NCI-H524 (cell line): Measurements from ENCODE around the gene HOXB8.

Source experiments
- DNase-seq, 2 experiments: peaks; one replicate each; lab custom pipeline; 2025; lab: John Stamatoyannopoulos, UW

Gene HOXB8

DNA sequence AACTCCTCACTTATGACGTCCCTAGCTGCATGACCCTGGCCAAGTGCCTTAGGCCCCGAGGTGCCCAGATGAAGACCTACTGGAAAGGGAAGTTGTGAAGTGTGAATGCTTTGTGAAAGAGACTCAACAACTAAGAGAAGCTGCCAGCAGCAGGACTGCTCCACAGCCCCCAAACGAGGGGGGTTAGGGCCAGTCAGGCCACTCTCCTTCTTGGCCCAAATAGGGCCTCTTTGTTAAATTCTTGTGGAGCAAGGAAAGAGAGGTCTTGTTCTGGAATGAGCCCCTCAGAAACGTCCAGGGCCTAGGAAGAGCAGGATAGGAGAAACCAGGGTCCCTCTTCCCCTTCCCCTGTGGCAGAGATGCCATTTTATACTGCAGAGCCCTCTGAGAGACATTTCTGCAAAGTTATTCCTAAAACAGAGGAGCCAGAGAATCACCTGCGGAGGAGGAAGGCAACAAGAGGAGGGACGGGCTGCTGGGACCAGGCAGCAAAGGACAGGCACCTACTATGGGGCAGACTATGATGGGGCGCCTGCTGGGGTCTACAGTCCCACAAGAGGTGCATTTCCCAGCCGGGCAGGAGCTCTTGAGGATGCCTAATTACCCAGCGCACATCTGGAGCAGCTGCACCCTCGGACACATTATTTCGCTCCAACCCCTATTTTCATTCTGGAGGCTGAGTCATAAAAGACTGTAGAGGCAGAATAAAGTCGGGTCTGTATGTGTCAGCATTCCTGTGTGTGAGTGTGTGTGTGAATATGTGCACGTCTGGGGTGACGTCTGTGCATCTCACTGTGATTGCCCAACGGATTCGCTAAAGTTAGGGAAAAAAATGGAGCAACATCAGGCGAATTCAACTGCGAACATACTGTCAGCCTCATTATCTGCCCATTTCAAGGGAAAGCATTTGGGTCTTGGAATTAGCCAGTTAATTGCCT is 22.5 kb upstream of the HOXB8 start:
- no peak for DNase-seq

DNA sequence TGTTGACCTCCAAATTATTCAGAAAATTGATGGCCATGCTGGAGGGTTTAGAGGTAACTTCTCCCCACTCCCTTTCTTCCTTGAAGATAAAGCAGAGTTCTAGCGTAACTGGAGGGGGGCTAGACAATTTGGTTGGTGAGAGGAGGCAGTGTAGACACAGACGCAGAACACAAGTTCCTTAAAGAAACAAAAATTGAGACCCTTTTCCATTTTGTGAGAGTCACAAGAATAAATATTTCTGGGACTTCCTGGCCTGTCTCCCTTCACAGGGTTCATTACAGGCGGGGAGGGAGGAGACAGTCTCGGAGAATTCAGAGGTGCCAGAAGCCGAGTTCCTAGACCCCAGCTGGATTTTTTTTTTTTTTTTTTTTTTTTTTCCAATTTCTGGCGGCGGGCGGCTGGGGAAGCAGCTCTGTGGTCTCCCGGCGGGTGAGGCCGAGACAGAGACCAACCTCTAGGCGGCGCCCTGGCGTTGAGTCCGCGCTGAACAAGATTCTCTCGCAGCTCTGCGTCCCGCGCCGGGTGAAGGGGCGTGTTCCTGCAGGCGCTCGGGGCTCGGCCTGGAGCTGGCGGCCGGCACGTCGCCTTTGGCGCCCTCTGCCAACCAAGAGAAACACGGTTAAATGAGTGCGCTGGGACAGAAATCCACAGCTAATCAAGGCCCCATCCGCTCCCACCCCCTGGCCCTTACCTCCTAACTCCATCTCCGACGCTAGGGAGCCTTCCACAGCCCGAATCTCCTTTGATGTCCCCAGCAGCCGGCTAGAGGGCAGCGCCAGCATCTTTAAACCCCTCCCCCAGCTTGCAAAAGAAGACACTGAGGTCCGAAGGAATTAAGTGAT is 21.3 kb upstream of the HOXB8 start:
- DNase-seq, result no peak

DNA sequence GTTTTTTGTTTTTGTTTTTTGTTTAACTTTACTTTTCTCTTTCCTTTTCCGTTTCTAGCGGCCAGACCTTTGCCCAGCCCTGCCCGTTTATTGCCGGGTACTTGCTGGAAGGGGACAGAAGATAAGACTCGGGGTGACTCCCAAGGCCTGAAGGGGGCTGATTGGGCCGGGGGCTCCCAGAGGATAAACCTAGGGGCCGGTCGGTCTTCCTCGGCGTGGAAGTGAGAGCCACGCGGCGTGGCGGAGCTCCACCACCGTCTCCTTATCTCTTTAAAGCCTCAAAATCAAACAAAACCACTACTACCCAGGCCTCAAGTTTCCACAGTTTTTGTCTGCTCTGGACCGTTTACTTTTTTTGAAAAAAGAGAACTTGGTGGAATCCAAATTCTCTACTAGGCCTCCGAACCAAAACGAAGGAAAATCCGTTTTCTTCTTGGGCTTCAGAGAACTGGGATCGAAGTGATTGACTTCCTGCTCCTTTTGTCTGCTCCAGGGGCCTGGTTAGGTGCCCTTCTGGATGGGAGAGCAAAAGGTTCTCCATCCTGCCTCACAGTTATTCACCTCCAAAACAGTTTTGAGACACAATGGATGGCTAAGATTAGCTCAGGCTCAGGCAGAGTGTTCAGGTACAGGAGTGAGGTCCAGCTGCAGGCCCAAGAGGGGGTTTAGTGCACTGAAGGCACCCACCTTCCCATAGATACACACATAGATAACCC is 19.6 kb upstream of the HOXB8 start:
- no peak for DNase-seq

DNA sequence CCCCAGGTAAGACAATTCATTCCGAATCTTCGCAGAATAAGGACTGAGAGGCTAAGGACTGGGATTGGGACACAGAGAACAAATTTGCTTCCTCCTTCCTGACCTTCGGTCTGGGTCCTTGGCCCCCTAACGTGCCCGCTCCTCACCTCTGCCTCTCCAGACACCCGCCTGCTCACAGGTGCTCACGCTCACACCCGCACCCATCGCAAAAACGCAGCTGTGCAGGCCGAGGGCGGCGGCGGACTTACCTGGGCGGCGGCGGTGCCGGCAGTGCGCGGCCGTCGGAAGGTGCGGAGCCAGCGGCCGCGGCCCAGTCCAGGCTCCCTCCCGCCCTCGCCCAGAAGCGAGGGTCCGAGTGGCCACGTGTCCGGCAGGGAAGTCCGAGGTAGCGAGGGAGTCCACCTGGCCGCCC is 18.2 kb upstream of the HOXB8 start:
- DNase-seq, result no peak

DNA sequence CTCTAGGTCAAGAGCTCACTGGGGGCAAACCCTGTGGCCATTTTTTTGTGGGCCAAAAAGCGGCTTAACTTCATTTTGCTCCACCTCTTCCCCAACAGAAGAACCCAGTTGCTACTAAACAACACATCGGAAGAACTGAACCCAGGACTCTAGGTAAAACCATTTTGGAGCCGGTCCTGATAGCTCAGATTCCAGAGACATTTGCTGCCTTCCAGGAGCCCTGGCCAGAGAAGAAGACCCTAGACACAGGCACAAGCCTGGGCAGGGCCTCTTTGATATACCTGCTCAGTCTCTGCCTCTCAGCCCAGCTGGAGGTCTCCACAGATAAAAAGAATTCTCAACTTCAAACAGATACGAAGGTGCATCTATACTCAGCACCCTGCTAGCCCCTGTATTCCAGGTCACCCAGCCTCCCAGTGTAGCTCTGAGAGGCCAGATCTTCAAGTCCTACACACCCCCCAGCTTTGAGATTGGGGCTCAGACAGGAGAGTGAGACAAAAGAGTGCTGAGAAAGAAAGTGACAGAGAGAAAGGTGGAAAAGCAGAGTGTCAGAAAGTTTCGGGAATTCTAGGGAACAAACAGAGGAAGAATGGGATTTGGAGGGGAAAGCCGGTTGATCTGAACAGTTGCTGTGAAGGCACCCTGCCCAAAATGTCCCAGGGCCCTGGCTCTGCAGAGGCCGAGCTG is 17.6 kb upstream of the HOXB8 start:
- DNase-seq, result no peak

DNA sequence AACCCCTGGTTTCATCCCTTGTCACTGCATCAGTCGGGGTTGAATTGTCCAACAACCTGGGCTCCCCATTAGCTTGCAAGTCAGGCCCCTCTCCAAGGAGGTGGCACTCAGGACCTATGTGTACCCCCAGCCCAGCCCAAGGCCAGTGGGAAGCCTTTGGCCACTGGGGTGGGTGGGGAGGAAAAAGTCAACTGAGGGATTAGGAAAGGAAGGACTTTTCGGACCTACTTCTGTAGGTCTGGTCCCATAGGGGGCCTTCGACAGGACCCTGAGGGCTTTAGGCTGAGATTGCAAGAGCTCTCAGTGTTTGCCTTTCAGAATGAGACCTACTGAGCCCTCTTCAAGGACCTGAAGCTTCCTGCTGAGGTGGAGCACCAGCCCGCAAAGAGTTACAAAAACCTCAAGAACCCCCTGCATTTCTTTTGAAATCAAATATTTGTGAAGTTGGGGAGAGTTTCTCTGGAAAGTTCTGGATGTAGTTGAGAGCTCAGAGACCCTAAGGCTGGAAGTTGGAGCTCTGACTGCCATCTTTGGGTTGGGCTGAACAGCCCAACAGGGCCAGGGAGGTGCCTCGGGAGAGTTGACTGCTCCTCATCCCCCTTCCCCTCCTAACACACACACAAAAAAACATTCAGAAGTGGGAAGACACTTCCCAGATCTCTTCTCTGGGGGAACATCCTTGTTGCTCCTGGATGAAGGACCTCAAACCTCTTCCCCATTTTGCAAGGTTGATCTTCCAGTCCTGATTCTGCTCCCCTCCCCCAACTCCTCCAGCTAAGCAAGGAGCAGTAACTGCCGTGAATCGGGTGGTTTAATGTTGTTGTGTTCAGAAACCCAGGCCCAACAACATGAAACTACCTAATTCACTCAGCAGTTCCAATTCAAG is 16.8 kb upstream of the HOXB8 start:
- no peak for DNase-seq

DNA sequence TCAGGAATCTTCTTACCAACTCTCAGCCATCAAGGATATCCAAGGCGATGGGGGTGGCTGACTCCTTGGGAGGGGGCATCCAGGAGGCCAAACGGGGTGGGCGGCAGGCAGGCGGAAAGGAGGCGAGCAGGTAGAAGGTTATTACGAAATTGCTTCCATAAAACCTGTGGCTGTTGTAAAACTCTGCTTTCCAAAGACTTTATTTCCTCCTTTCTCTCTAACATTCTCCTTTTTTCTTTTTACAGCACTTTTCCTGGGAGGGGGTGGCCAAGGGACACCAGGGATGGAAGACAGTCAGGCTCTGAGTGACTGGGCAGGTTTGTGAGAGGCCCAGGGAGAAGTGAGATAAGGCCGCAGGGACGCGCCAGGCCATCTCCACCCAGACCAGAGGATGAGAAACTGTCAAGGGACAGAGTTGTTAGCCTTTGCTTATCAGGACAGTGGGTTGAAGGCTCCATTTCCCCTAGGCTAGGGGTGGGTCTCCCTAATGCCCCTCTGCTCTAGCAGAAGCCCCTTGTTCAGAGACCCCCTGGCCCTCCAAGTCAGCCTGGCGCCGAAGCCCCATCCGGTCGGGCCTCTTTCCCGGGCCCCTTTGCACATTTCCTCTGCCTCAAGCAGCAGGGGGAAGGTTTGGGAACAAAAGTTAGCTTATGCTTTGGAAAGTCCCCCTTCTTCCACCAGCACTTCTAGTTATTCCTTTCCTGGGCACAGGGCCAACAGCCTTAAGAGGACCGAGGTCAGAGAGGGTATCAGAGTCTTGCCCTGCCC is 16.0 kb upstream of the HOXB8 start:
- no peak for DNase-seq

DNA sequence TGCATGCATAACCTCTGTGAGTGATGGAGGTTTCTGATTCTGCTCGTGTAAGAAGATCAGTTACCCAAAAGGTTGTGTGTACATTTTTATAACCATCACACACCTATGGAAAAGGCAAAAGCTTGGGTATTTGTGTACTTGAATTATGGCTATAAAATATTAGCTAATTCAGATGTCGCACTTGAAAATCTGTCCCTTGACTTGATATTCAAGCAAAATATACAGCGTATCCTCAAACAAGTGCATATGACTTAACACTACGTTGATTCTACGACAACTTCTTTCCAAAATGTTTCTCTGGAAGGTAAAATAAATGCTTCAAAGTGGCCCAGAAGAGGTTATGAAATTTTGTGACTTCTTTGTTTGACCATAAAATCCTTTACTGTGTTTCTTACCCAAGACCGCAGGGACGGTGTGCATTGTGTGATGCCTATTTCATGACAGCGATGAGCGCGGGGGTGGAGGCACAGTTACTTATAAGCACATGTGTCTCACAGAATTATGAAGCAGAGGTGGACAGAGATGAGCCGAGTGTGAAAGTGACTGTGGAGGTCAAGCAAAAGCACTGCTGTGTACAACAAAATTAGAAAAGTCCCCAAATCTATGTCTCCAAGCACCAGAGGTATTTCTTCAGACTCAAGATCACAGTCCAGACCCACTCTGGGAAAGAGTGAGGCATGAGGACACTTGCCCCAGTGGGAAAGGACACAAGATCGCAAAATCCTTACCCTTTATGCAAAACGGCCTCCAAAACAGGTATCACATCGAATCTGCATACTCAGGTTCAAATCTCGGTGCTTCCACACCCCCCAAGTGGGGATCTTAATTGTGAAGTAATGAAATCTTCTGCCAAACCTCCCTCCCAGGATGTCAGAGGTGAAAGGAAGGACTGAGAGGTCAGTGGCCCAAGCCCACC is 15.2 kb upstream of the HOXB8 start:
- no peak for DNase-seq

DNA sequence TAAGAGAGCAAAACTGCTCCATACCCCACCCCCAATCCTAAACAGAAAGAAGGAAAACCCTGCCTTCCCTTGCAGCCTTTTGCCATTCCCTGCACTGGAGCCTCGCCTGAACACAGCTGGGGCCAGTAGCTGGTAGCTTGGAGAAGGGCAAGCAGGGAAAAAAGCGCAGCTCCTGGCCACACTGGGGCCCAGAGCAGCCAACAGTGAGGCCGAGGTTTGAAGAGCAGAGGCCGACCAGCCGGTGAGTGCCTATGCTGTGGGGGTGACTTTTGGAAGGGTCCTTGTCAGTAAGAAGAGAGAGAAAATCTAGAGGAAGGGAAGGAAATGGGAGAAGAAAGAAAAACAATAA is 14.3 kb upstream of the HOXB8 start:
- no peak for DNase-seq

DNA sequence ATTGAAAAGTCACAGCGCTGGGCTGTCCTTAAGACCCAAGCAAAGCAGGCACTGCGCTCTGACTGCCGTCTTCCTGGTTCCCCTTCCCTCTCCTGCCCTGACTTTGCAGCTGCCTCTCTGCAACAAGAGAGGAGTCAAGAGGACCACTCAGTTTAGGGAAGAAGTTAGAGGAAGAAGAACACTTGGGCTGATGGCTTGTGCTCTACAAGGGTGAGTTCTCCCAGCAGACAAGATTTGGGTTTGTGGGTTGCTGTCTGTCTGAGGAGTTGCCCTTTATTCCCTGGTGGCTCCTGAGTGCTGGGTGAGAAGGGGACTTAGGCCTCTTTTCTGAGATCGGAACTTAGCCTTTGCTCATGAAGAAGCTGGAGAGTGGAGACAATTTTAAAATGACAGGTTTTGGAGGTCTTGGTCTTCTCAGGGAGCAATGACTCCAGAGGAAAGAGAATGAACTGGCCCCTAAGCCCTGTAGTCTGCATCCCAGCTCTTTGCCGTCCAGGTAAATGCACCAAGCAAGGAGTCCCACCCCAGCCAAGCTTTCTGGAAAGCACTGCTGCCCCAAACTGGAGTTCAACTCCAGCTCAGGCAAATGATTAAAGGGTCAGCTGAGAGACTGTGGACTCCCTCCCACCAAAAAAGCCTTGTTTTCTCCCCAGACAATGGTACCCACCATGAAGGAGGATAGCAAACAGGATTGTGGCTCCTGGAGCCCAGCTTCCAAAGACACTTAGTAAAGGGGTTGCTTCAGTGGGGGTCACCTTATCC is 13.7 kb upstream of the HOXB8 start:
- no peak for DNase-seq

DNA sequence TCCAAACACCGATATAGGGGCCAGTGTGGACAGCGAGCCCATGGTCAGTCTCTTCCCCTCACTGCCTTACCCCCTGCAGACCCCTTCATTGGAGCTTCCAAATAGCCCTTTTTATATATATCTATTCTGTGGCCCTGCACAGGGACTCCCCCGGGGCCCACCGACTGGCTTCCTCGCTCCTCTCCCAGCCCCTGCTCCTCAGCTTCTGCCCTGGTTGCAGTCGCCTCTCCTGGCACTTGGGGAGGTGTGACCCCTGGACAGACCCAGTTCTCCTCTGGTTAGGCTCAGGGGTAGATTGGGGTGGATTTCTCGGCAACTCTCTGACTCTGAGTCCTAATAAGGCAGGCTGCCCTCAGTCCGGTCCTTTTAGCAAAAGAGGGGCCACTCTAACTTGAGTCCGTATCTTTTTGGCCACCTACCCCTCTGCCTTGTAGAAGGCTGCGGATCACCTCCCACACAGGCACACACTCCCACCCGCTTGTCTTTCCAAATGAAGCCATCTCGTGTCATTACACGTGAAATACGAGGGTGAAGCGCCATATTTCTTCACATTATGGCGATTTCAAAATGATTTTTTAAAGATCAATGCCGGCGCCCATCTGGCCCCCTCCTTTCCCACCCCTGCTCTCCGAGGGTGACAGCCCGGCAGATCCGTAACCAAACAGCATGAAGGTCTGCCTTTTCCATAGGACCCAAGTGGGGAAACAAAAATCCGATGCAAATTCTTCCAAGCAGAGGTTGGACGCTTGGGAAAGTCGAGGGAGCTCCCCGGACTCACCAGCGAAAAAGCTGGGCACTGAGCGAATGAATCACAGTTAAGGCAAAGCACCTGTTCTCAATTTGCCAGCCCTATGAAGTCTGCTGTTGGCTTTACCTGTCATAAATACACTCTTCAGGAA is 12.8 kb upstream of the HOXB8 start:
- no peak for DNase-seq

DNA sequence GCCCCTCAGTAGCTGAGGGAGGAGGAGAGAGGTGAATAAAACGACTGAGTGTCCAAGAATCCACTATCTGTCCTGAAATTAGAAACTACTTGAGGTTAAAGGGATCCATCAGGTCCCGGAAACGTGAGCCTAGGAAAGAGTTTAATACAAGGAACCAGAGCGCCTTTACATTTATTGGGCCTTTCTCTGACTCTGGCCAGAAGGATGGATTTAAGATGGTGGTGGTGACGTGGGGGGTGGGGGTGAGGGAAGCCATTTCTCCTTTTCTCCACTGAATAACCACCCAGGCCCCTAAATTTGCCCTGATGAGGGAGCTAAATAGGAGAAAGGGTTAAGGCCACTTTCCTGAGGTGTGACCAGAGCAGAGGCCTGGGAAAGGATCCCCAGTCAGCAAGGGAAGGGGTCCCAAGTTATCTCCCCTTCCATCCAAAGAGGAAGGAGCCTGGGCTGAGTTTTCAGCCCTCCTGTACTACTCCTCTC is 12.1 kb upstream of the HOXB8 start:
- DNase-seq, result no peak

DNA sequence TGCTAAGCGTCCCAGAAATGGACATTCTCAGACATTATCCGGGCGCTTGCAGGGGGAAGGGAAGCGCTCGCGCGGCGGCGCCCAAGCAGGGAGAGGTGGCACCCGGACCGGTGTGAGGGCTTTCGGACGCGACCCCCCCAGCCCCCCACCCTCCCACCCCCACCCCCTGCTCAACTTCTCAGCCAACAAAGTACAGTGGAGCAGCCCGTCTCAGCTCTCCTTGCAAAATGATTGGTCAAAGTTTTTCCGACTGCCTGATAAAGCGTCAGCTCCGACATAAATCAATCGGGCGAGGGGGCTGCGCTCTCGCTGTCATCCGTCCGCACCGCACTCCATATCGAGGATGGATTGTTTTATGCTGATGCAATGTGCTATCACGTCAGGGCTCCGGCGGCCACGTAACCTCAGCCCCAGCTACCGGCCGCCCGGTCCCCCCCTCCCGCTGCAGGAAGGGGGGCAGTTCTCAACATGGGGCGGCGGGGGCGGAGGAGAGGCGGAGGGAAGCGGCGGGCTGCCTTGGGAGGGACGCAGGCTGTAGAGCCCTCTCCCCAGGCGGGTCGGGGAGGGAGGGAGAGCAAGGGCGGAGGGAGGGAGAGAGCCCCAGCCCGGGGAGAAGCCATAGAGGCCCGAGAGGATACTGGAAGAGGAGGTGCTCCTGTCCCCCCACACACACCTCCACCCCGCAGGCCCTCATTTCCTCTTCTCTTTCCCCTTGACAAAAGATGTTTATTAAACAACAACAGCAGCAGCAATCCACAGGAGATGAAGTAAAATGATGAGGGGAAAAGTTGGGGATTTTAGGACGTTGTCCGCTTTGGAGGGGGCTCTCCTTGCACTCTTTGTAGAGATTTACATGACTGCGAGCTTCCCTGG is 11.4 kb upstream of the HOXB8 start, which contains the start of gene HOXB9:
Gene HOXB9, minus strand, starts transcription at position 114 of the 873 bp plus-strand sequence. Its CDS starts 89 bp downstream, at position 25.
- peak in 1 of 2 experiments; percentile 25 for DNase-seq

DNA sequence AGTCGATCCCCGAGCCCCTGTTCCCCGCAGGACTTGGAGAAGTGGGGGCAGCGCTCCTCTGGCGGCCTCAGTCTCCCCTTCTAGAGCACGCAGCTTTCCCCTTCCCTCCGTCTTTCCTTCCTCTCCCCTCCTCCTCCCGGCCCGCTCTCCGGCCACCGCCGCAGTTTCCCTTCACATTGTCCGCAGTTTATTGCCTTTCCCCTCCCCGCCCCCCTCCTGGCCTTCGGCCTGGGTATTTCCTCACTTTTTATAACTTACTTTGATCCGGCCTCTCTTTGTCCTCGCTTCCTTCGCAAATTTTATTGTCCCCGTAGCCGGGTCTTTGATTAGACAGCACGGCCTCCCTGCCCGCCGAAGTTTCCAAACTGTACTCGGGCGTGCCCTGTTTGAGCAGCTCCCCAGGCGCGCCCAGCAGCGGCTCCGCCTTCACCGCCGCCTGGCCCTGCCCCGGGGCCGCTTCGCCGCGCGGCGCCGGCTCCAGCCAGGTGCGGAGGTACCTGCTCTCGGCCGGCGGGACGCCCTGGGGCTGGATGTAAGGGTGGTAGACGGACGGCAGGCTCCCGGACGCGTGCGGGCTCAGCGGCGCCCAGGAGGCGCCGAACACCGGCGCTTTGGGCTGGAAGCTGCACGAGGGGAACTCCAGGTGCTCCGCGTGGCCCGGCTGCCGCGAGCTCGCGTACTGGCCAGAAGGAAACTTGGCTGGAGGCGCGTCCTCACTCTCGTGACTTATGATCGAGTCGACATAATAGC is 10.6 kb upstream of the HOXB8 start:
- peak in 1 of 2 experiments; percentile 28 for DNase-seq
